SU-DHL-6 (cell line): ENCODE data around the gene MYH7B.
A peak's percentile ranks its signal among the peaks of the same experiment; 100 is the strongest.

Experiments used
- H2AFZ ChIP-seq: fragments of 200-600 bp; sonication (generic); 2 replicates; pipeline ENCODE4 v1.6.1; 2014; ENCODE audit warnings: low read depth, mild to moderate bottlenecking, moderate library complexity, mixed read lengths, antibody characterized with exemption, low read length; ENCODE audit not compliant: severe bottlenecking
- H3F3A ChIP-seq: fragments of 200-600 bp; shearing (Covaris generic); 2 replicates; pipeline ENCODE4 v1.6.0; 2016; ENCODE audit warnings: antibody characterized with exemption, mild to moderate bottlenecking; ENCODE audit not compliant: insufficient read depth
- H3K27ac ChIP-seq: fragments of 200-600 bp; sonication (generic); 2 replicates; pipeline ENCODE4 v1.5.1; 2016; ENCODE audit warnings: low read depth, mild to moderate bottlenecking, low read length, moderate library complexity, mixed read lengths
- H3K27me3 ChIP-seq: fragments of 200-600 bp; sonication (generic), shearing (Covaris generic); 2 replicates; pipeline ENCODE4 v1.6.0; 2014; ENCODE audit warnings: mild to moderate bottlenecking, low read length
- H3K36me3 ChIP-seq: fragments of 200-600 bp; sonication (generic); 2 replicates; pipeline ENCODE4 v1.6.1; 2014; ENCODE audit warnings: mild to moderate bottlenecking, low read length, mixed read lengths
- H3K4me2 ChIP-seq: fragments of 300-600, 200-600 bp; shearing (Covaris generic), sonication (generic); 2 replicates; pipeline ENCODE4 v1.6.0; 2014; ENCODE audit warnings: low read length, low read depth, mild to moderate bottlenecking; ENCODE audit not compliant: poor library complexity, severe bottlenecking
- H3K4me3 ChIP-seq: fragments of 200-600 bp; sonication (generic); 2 replicates; pipeline ENCODE4 v1.5.1; 2014; ENCODE audit warnings: antibody characterized with exemption, low read length, mild to moderate bottlenecking, mixed read lengths; ENCODE audit not compliant: insufficient read depth, poor library complexity, severe bottlenecking
- H3K79me2 ChIP-seq: fragments of 200-600 bp; sonication (generic); 2 replicates; pipeline ENCODE4 v1.6.1; 2014; ENCODE audit warnings: mild to moderate bottlenecking, low read length, moderate library complexity; ENCODE audit not compliant: insufficient read depth
- H3K9ac ChIP-seq: fragments of 200-600 bp; sonication (generic); 2 replicates; pipeline ENCODE4 v1.7.0; 2014; ENCODE audit warnings: mild to moderate bottlenecking, low read length
- H3K9me2 ChIP-seq: fragments of 200-600 bp; sonication (generic); replicated peaks from 2 replicates; pipeline ENCODE4 v1.6.1; 2014; ENCODE audit warnings: low read length; ENCODE audit not compliant: insufficient read depth
- H3K9me3 ChIP-seq: fragments of 200-600 bp; sonication (generic); 2 replicates; pipeline ENCODE4 v1.6.1; 2014; ENCODE audit warnings: low read length, mixed read lengths; ENCODE audit not compliant: insufficient read depth
- H4K20me1 ChIP-seq: fragments of 200-600 bp; sonication (generic); 2 replicates; pipeline ENCODE4 v1.6.1; 2014; ENCODE audit warnings: low read depth, mild to moderate bottlenecking, antibody characterized with exemption, low read length, moderate library complexity, mixed read lengths
- CTCF ChIP-seq: fragments of 200-600 bp; sonication (generic); IDR thresholded peaks from one replicate; pipeline ENCODE4 v1.5.1; 2017; ENCODE audit warnings: antibody characterized with exemption, mild to moderate bottlenecking, low read length, moderate library complexity; ENCODE audit not compliant: insufficient read depth, poor library complexity, severe bottlenecking
- EZH2phosphoT487 ChIP-seq: fragments of 200-600 bp; sonication (generic), shearing (Covaris generic); conservative IDR thresholded peaks from 2 replicates; pipeline ENCODE4 v1.6.1; 2018; ENCODE audit warnings: mild to moderate bottlenecking, antibody characterized with exemption, low read length, moderate library complexity, mixed read lengths

MYH7B gene

GRCh38 chr20:34955231-34956040 lies at the start of gene MYH7B, which contains the start of gene GSS:
MYH7B (plus strand) TSS chr20:34955868; CDS start chr20:34978006, 22,138 bp downstream.
GSS (minus strand) TSS chr20:34955806; CDS start chr20:34951852, 3,954 bp downstream.
- Histone ChIP-seq H3K9me2 (no peaks in the 10 kb centered on the region), H3K4me2 (peak within 1 kb of the TSS; percentile 81), H3K4me3 (peak within 1 kb of the TSS; percentile 72), H3K9ac (peak within 1 kb of the TSS; percentile 85), H3K27ac (peak within 1 kb of the TSS; percentile 26; the same call in 1 of the 2 replicates), H3F3A (no peaks in the 10 kb centered on the region), H3K27me3 (no peaks in the 10 kb centered on the region), H3K9me3 (no peaks in the 10 kb centered on the region), H4K20me1 (no peaks in the 10 kb centered on the region), H3K36me3 (no peaks in the 10 kb centered on the region; the same call in 1 of the 2 replicates), H3K79me2 (peaks cover 4% of the 10 kb centered on the region; the same call in 1 of the 2 replicates), H2AFZ (peak within 1 kb of the TSS; percentile 81)
- TF ChIP-seq CTCF (no peak), EZH2phosphoT487 (no peak)

- Histone ChIP-seq H3K79me2 (no peaks in the 10 kb centered on the region), H3K4me3 (no peak overlapping the region), H2AFZ (no peak overlapping the region), H4K20me1 (no peaks in the 10 kb centered on the region), H3K9me3 (no peaks in the 10 kb centered on the region), H3F3A (no peaks in the 10 kb centered on the region), H3K9ac (no peak overlapping the region), H3K36me3 (no peaks in the 10 kb centered on the region), H3K27me3 (no peaks in the 10 kb centered on the region), H3K27ac (no peak overlapping the region), H3K9me2 (no peaks in the 10 kb centered on the region), H3K4me2 (no peak overlapping the region)
- TF ChIP-seq CTCF (no peak), EZH2phosphoT487 (no peak)
Observed at GRCh38 chr20:34907616-34908469, 47.8 kb upstream of the MYH7B start.

GRCh38 chr20:34915131-34915530 lies 40.5 kb upstream of the MYH7B start:
- no peak overlapping the region for H3K9ac ChIP-seq
- H4K20me1 ChIP-seq = no peaks in the 10 kb centered on the region
- no peak overlapping the region for H3K27ac ChIP-seq
- H3K27me3 ChIP-seq = no peaks in the 10 kb centered on the region
- no peaks in the 10 kb centered on the region for H3K9me2 ChIP-seq
- H3K79me2 ChIP-seq = no peaks in the 10 kb centered on the region
- no peak overlapping the region for H2AFZ ChIP-seq
- H3K9me3 ChIP-seq = no peaks in the 10 kb centered on the region
- no peak for TF ChIP-seq CTCF
- no peak for TF ChIP-seq EZH2phosphoT487
- H3K4me3 ChIP-seq = no peak overlapping the region
- no peaks in the 10 kb centered on the region for H3K36me3 ChIP-seq
- no peaks in the 10 kb centered on the region for H3F3A ChIP-seq
- no peak overlapping the region for H3K4me2 ChIP-seq
